Activated CD4-positive, alpha-beta memory T cell treated with anti-CD3 and anti-CD28 coated beads for 36 hours (primary cell): Measurements from ENCODE around the gene STAB1. TPM values are rescaled to one million over a fixed set of nuclear protein-coding genes. Genes with fewer than 3 reads are reported as not detected.
A peak's percentile ranks its signal among the peaks of the same experiment; 100 is the strongest.
"Not testable (repeated sequence)": the region's sequence is repeated elsewhere in the genome, so short reads cannot be mapped to it uniquely, and the experiment has no call there.

Experiments used
- CTCF ChIA-PET: fragments of 350-600 bp; sonication (Branson Sonifier 250); formaldehyde crosslinking; loops from one replicate; lab custom pipeline; 2021; ENCODE audit warnings: antibody characterized with exemption, inconsistent platforms; lab: Charles Lee
- POLR2A ChIA-PET: fragments of 350-600 bp; sonication (Branson Sonifier 250); formaldehyde crosslinking; loops from one replicate; lab custom pipeline; 2021; ENCODE audit warnings: antibody characterized with exemption; lab: Charles Lee
- DNase-seq: peaks from one replicate; pipeline ENCODE4 v3.0.0-alpha.2; 2020
- H3K27ac Mint-ChIP-seq: one replicate; pipeline ENCODE4 v1.8.0; 2021; ENCODE audit warnings: mixed read lengths
- H3K27me3 Mint-ChIP-seq: one replicate; pipeline ENCODE4 v1.8.0; 2021; ENCODE audit warnings: mixed read lengths
- H3K36me3 Mint-ChIP-seq: one replicate; pipeline ENCODE4 v1.8.0; 2021; ENCODE audit warnings: mixed read lengths
- H3K4me1 Mint-ChIP-seq: one replicate; pipeline ENCODE4 v1.8.0; 2021; ENCODE audit warnings: low read depth, mixed read lengths
- H3K4me3 Mint-ChIP-seq: one replicate; pipeline ENCODE4 v1.8.0; 2021; ENCODE audit warnings: mild to moderate bottlenecking, mixed read lengths
- H3K9me3 Mint-ChIP-seq: one replicate; pipeline ENCODE4 v1.8.0; 2021; ENCODE audit warnings: mixed read lengths
- intact Hi-C: fragments of 100-400 bp; cut with micrococcal nuclease; formaldehyde crosslinking; loops from one replicate; pipeline ENCODE4 v1.15.1; 2023
- total RNA-seq, 2 experiments: library from RNA; stranded (reverse); gene quantifications; one replicate each; pipeline ENCODE4 v1.2.3, GENCODE V29; 2021

STAB1 gene
- total RNA-seq, 2 experiments from 2014 or later, result 0.14 TPM; not detected in 1

GRCh38 chr3:52524752-52525679, 29.9 kb downstream of the STAB1 start:
- no peaks in the 10 kb centered on the region for H3K9me3 Mint-ChIP-seq
- no peak overlapping the region for H3K27ac Mint-ChIP-seq
- ChIA-PET CTCF (no interaction called here), POLR2A (no interaction called here)
- peaks cover 7% of the 10 kb centered on the region for H3K36me3 Mint-ChIP-seq
- H3K27me3 Mint-ChIP-seq, result no peaks in the 10 kb centered on the region
- no peak for DNase-seq
- H3K4me1 Mint-ChIP-seq, result no peaks in the 10 kb centered on the region
- intact Hi-C loops, result no loop called here
- no peak overlapping the region for H3K4me3 Mint-ChIP-seq

DNA sequence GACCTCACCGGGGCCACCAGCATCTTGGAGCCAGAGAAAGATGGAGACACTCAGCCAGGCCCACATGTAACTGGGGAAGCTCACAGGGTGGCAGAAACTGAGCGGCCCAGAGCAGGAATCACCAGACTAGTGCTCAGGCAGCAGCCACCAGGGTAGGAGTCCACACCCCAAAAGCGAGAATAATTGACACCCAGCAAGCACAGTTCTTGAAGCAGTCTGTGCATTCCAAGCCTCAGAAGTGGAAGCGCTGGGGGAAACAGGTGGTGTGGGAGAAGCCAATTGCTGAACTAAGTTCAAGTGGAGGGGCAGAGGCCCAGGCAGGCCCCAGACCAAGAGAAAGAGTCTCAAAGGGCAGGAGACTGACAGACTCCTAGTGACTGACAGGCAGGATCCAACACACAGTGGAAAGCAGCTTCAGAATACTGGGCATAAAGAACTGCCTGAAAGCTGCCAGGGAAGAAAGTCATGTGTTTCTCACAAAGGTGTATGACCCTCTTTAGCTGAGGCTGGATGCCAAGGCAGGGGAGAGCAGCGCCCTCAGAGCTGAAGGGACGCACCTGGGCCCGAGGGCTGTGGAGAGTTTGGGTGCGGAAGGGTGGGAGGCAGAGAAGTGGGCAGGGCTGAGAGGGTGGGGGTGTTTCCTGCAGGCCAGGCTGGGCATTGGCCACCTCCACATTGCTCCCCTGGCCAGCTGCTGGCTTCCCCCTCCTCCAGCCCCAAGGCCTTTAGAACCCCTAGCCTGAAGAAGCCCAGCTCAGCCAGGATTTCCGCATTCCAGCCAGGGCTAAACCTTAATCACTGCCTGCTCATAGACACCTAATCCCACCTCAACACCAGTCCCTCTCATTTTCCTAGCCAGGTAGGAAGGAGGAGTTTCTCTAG, 30.8 kb downstream of the STAB1 start:
- CTCF ChIA-PET, result no interaction called here
- no peak overlapping the region for H3K4me3 Mint-ChIP-seq
- peaks cover 7% of the 10 kb centered on the region for H3K36me3 Mint-ChIP-seq
- H3K27ac Mint-ChIP-seq, result no peak overlapping the region
- DNase-seq, result no peak
- no peaks in the 10 kb centered on the region for H3K4me1 Mint-ChIP-seq
- POLR2A ChIA-PET, result no interaction called here
- intact Hi-C loops, result no loop called here
- no peaks in the 10 kb centered on the region for H3K9me3 Mint-ChIP-seq
- H3K27me3 Mint-ChIP-seq, result no peaks in the 10 kb centered on the region

GRCh38 chr3:52526671-52527038, 31.5 kb downstream of the STAB1 start:
- H3K27me3 Mint-ChIP-seq, POLR2A ChIA-PET, intact Hi-C loops, H3K9me3 Mint-ChIP-seq, H3K27ac Mint-ChIP-seq, DNase-seq, CTCF ChIA-PET, H3K36me3 Mint-ChIP-seq, H3K4me3 Mint-ChIP-seq, H3K4me1 Mint-ChIP-seq: not testable (repeated sequence)

DNA sequence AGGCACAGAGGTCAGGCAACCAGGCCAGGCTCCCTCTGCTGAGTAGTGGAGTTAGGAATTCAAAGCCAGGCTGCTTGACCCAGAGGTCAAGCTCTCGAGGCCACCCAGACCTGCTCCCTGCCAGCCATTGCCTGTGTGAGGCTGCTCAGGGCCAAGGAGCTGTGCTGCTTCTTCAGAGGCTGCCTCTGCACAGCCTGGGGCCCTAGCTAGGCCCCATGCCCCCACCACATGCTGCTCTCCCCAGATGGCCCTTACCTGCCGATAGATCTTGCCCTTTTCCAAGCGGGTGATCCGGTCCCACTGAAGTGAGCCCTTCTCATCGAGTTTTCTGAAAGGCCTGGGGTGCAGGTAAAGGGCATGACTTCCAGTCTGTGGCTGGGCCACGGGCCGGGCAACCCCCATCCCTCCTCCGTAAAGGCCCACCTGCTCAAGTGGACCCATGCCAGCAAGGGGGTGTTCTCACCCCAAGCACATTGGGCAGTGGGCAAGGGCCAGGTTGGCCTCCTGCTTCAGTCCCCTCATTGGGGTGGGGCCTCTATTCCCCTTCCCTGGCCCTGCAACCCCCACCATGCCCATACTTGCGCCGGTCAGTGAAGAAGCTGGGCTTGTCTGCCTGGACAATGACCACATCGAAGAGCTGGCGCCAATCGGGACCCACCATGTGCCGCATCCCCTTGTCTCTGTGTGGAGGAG, 32.0 kb downstream of the STAB1 start:
- no peak overlapping the region for H3K4me3 Mint-ChIP-seq
- H3K9me3 Mint-ChIP-seq, result no peaks in the 10 kb centered on the region
- no peaks in the 10 kb centered on the region for H3K27me3 Mint-ChIP-seq
- no peak for DNase-seq
- peaks cover 7% of the 10 kb centered on the region for H3K36me3 Mint-ChIP-seq
- H3K4me1 Mint-ChIP-seq, result peaks cover 2% of the 10 kb centered on the region
- ChIA-PET CTCF (no interaction called here), POLR2A (no interaction called here)
- H3K27ac Mint-ChIP-seq, result no peak overlapping the region
- intact Hi-C loops, result no loop called here

DNA sequence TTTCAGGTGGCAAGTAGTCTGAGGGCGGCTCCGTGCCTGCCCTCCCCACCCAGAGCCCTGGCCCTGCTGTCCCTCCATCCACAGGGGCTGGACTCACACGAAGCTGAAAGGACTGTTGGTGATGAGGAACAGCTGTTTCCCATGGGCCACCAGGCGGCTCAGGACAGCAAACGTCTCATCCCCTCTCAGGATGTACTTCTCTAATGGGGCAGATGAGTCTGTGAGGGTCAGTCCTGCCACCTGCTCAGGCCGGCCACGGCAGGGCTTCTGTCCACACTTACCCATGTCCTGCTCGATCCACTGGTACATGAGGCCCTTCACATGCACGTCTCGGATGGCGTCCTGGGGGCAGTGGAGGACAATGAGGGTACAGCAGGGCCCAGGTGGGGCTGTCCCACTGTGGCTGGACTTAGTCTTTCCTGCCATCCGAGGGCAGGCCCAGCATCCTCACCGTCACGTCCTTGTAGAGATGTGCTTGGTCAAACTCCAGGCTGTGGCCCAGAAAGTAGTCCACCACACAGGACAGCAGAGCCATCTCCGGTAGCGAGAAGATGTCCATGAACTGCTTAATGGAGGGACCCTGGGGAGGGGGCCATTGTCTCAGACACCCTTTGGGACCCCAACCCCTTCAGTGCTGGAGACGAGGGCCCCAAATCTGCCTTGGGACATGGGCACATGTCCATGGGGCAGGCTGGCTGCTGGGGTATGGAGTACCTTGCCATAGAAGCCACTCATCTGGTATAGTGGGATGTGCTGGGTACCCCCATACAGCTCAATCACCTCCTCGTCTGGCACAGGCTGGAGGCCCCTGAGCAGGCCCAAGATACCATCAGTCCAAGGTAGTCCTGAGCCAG, 32.8 kb downstream of the STAB1 start:
- Mint-ChIP-seq H3K36me3 (peaks cover 7% of the 10 kb centered on the region), H3K4me3 (no peak overlapping the region), H3K9me3 (no peaks in the 10 kb centered on the region), H3K27me3 (no peaks in the 10 kb centered on the region), H3K27ac (no peak overlapping the region), H3K4me1 (peaks cover 7% of the 10 kb centered on the region)
- ChIA-PET CTCF (no interaction called here), POLR2A (no interaction called here)
- intact Hi-C loops, result no loop called here
- DNase-seq, result no peak

GRCh38 chr3:52528586-52529375, 33.6 kb downstream of the STAB1 start:
- DNase-seq, result no peak
- Mint-ChIP-seq H3K4me1 (peaks cover 7% of the 10 kb centered on the region), H3K9me3 (no peaks in the 10 kb centered on the region), H3K4me3 (no peak overlapping the region), H3K27ac (no peak overlapping the region), H3K27me3 (no peaks in the 10 kb centered on the region), H3K36me3 (peaks cover 7% of the 10 kb centered on the region)
- intact Hi-C loops, result no loop called here
- CTCF ChIA-PET, result no interaction called here
- POLR2A ChIA-PET, result no interaction called here

GRCh38 chr3:52529376-52530333, 34.5 kb downstream of the STAB1 start:
- H3K27me3 Mint-ChIP-seq, result no peaks in the 10 kb centered on the region
- no peak overlapping the region for H3K4me3 Mint-ChIP-seq
- H3K27ac Mint-ChIP-seq, result no peak overlapping the region
- no peaks in the 10 kb centered on the region for H3K36me3 Mint-ChIP-seq
- intact Hi-C loops, result loop anchor here (10.0 kb wide), 5 partner anchors 245 to 1355 kb away; partner anchors contain the start of genes ACTR8, DUSP7, GLYCTK and SFMBT1
- DNase-seq, result no peak
- peaks cover 7% of the 10 kb centered on the region for H3K4me1 Mint-ChIP-seq
- ChIA-PET POLR2A (no interaction called here), CTCF (no interaction called here)
- H3K9me3 Mint-ChIP-seq, result no peaks in the 10 kb centered on the region

DNA sequence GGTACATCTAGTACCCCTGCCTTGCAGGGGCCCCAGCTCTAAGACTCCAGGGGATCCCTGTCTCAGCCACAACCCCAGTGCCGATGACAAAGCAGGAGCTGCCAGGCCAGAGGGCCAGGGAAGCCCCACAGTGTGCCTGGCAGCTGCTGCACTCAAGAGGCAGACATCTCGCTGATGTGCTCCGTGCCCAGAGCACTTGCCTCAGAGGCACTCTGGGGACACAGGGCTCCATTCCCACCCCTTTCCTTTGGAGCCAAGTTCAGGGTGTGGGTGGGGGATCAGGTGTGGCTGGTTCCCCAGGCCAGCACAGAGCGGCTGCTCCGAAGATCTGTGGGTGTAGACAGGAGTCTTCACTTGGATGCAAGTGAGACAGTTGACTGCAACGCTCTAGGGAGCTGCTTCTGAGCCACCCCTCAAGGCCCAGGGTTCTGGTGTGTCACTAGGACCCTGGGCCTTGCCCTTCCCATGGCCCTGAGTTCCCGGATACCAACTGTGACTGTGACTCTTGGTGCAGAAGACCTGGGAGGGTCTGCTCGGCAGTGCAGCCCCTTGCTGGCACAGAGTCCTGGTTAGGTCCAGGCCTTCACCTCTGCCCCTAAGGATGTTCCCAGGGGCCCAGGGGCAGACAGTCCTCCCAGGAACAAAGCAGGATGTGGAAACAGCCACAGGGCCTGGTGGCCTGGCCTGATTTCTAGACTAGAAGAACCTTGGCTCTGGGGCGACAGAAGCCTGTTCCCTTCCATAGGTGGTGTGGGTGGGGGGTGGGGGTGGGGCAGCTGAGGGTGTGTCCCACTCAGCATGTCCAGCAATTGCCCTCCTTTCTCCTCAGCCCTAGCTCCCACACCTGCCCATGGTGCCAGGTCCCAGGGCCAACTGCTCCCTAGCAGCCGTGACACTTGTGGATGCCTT, 36.0 kb downstream of the STAB1 start:
- POLR2A ChIA-PET, result no interaction called here
- no peaks in the 10 kb centered on the region for H3K9me3 Mint-ChIP-seq
- DNase-seq, result no peak

DNA sequence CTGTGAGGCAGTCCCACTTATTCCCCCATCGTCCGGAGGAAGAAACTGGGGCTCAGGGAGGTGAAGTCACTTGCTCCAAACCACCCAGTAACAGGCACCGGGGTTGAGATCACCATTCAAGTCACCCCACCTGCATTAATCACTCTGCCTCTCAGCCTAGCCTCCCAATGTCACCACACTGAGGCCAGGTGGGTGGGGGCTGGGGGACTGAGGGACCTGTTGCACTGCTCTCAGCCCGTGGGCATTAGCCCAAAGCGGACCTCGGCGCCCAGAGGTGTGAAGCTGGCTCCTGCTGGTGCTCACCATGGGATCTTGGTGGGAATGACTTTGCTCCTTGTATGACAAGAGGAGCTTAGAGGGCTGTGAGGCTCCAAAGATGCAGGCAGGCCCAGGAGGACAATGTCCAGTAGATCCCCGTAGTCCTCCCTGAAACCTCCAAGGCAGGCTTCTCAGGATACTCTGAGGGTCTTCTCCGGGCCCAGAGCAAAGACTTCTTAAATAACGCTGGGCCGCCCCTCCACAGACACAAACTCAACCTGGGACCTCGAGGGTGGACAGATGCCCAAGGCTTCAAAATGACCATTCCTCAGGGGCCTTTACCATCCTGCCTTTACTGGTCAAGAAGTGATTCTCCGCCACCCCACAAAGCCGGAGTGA, 36.9 kb downstream of the STAB1 start:
- intact Hi-C loops, result loop anchor here (10.0 kb wide), 5 partner anchors 247 to 1353 kb away; partner anchors contain the start of genes ACTR8, DUSP7, GLYCTK and SFMBT1
- Mint-ChIP-seq H3K4me3 (peak overlapping the region; percentile 75), H3K27ac (no peak overlapping the region), H3K27me3 (no peaks in the 10 kb centered on the region), H3K36me3 (no peaks in the 10 kb centered on the region), H3K4me1 (peaks cover 16% of the 10 kb centered on the region), H3K9me3 (no peaks in the 10 kb centered on the region)
- ChIA-PET CTCF (no interaction called here), POLR2A (no interaction called here)
- DNase-seq, result no peak

More for the DNA sequence above, 36.0 kb downstream of the STAB1 start:
- intact Hi-C loops, result loop anchor here (10.0 kb wide), 5 partner anchors 246 to 1354 kb away; partner anchors contain the start of genes ACTR8, DUSP7, GLYCTK and SFMBT1
- peaks cover 16% of the 10 kb centered on the region for H3K4me1 Mint-ChIP-seq
- H3K4me3 Mint-ChIP-seq, result no peak overlapping the region
- no peak overlapping the region for H3K27ac Mint-ChIP-seq
- CTCF ChIA-PET, result no interaction called here
- H3K36me3 Mint-ChIP-seq, result no peaks in the 10 kb centered on the region
- no peaks in the 10 kb centered on the region for H3K27me3 Mint-ChIP-seq
